Breast epithelium (tissue), 3 donors: ENCODE data around the gene KRT34.

Experiments used
- POLR2A ChIP-seq: fragments of 450-650 bp; IDR thresholded peaks from one replicate; pipeline ENCODE4 v1.6.1; 2016; ENCODE audit warnings: antibody characterized with exemption, mild to moderate bottlenecking, moderate library complexity
- POLR2AphosphoS5 ChIP-seq, 3 donors: sonication (generic); formaldehyde crosslinking; IDR thresholded peaks; one replicate each; pipeline ENCODE4 v1.6.1; 2017; ENCODE audit warnings: antibody characterized with exemption in 3 of 3
- TF ChIP-seq, protein P1 (sequence below), 3 donors: fragments of 450-650 bp; IDR thresholded peaks; one replicate each; pipeline ENCODE4 v1.5.1; 2016 to 2017; ENCODE audit warnings: antibody characterized with exemption in 3 of 3, mild to moderate bottlenecking in 3 of 3, moderate library complexity in 3 of 3

DNA sequence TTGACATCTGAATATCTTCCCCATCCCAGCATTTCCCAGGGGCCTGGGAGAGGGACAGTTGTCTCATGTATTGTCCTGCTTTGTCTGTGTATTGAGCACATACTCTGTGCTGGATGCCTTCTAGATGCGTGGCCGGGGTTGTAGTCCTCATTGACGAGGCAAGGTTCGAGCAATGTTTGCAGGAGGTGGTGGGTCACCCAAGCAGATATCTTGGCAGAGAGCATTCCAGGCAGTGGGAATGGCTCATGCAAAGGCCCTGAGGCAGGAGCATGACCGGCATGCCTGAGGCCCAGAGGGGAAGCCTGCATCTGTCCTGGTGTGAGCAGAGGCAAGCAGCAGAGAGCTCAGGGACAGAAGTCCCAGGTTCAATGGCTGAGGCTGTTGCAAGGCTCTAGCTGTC, 49.0 kb downstream of the KRT34 start:
- TF ChIP-seq, protein P1, sequence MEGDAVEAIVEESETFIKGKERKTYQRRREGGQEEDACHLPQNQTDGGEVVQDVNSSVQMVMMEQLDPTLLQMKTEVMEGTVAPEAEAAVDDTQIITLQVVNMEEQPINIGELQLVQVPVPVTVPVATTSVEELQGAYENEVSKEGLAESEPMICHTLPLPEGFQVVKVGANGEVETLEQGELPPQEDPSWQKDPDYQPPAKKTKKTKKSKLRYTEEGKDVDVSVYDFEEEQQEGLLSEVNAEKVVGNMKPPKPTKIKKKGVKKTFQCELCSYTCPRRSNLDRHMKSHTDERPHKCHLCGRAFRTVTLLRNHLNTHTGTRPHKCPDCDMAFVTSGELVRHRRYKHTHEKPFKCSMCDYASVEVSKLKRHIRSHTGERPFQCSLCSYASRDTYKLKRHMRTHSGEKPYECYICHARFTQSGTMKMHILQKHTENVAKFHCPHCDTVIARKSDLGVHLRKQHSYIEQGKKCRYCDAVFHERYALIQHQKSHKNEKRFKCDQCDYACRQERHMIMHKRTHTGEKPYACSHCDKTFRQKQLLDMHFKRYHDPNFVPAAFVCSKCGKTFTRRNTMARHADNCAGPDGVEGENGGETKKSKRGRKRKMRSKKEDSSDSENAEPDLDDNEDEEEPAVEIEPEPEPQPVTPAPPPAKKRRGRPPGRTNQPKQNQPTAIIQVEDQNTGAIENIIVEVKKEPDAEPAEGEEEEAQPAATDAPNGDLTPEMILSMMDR (IDR thresholded peaks at IDR 0.05), result no peak
- TF ChIP-seq POLR2A (no peak), POLR2AphosphoS5 (IDR thresholded peaks at IDR 0.05) (no peak)
